Activated CD4-positive, alpha-beta T cell treated with anti-CD3 and anti-CD28 coated beads, Interleukin-2, Interleukin-6, amounts not matched to agents 100 ng/mL and 50 ng/mL, durations not matched to agents 16 hours and 8 hours (primary cell): ENCODE data around the gene ASTN2.

Experiments used
- DNase-seq: peaks from one replicate; pipeline ENCODE4 v3.0.0-alpha.2; 2020

The ASTN2 gene

DNA sequence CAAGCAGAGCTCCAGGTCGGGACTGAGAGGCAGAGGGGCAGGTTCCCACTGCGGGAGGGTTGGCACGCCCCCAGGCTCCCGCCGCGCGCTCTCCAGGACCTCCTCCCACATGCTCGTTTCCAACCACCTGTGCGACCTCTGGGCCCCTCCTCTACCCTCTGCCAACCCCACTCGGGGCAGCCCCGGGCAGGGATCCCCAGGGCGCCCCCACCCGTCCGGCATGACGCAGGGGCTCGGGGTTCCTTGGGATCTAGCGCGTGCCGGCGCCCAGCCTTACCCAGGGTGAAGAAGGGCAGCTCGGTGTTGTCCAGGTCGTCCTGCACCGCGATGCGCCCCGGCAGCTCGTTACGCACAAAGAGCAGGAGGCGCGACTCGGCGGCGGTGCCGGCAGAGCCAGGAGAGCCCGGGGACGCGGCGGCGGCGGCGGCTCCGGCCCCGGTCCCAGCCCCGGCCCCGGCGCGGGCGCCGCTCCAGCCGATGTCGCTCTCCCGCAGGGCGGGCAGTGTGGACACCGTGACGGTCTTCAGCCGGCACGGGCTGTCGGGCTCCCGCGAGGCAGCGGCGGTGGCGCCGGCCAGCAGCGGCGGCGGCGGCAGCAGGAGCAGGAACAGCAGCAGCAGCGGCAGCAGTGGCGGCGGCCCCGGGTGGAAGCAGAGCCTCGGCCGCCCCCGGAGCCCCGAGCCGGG, 494 bp downstream of the ASTN2 start:
- peak; percentile 2 for DNase-seq

DNA sequence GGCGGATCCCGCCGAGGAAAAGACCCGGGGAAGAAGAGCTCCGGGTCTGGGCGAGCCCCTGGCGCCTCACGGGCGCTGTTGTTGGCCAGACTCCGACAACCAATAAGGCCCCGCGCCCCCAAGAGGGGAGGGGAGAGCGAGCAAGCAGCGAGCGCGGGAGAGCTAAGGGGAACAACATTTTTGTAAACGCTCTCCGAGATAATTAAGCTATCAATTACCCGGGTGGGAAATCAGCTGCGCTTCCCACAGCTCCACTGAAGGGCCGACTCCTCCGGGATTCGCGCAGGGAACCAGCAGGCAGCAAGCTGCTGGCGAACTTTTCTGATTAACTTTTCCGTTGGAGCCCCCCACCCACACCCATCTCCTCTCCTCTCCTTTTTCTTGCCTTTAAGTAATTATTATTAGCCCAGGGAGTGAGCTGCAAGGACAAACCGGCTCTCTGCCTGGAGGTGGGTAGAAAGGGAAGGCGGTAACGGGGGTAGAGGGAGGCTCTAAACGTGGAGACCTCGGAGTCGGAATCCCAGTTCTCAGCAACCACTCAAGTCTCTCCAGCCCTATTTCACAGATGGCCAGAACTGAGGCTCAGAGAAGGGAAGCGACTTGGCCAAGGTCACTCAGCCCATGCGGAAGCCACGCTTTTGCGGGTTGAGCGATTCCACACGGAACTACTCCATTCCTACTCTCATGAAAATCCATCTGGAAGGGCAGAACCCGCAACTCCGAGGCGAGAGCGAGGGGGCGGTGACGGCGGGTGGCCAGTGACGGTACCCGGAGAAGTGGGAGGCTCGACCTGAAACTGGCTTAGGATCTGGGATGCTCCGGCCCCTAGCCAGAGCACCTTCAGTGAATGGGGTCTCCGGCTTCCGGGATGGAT, 1.3 kb downstream of the ASTN2 start:
- no peak for DNase-seq

DNA sequence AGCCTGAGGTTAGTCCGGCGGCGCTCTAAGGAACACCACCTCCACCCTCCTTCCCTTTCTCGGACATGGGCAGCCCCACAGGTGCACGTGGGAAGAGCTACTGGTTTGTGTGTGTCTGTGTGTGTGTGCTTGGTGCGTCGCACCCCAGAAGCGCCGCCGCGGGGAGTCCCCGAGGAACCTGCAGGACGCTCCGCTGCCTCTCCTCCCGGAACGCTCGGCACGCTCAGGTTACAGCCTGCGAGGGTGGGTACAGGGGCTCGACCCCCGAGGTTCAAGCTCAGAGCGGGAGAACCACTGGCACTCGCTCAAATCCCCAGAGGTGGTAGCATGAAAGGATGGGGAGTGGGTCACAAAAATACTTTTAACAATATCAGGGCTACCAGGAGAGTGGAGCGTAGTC, 2.0 kb downstream of the ASTN2 start:
- no peak for DNase-seq

DNA sequence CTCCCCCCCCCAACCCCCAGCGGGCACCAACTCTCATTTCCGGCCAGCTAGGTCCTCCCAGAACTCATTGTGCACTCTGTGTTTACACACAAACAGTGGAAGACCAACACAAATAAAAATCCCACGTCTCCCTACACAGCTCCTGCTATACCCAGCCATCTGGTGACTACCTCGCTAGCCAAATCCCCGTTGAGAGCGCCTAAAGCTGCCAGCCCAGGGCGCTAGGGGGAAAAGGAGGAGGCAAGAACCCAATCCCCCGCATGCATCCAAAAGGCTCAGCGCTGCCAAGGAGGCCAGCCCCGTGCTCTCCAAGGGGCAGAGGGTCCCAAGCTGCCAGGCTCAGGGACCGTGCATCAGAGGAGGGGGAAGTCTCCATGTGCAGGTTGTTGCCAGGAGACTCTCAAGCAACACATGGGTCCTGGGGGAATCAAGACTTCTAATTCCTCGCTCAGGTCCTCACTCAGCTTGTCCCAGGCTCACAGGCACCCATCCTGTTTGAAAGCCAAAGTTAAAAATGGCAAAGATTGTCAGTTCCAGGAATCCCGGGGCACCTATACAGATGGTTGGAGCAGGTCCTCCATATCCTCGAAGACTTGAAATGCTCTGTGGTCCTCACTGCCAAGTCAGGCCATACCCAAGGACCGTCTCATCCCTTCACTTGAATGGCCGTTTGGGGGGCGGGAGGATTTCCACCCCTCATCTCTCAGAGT, 2.7 kb downstream of the ASTN2 start:
- DNase-seq: no peak

DNA sequence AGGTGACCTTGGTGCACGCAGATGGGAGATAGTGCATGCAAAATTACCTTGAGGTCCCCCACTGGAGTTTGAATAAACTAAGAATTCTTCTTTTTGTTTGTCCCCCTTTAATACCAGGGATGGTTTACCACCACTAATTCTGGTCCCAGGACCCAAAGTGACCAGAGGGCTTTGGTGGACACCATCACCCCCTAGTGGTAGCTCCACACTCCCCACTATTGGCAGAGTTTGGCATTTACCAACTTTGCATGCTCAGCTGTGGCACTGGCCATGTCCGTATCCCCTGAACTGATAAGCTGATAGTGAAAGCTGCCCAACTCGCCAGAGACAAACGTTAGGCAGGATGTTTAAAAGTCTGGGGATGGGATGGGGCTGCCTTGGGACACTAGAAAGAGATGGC, 3.3 kb downstream of the ASTN2 start:
- DNase-seq: peak; percentile 11

DNA sequence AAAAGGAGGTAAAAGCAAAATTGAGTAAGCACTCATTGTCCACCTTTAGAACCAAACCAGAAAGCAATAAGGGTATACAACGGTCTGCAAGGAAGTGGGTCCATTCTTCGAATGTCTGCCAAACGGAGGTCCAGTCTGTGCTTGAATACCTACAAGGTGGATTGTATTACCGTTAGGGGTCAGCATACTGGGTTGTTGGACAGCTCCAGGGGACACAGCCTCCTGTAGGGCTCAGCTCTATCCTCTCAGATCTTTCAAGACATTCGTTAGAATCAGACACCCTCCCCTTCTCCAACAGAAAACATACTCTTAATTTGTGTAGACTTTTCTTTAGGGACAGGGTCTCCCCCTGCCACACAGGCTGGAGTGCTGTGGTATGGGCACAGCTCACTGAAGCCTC, 5.5 kb downstream of the ASTN2 start:
- no peak for DNase-seq

DNA sequence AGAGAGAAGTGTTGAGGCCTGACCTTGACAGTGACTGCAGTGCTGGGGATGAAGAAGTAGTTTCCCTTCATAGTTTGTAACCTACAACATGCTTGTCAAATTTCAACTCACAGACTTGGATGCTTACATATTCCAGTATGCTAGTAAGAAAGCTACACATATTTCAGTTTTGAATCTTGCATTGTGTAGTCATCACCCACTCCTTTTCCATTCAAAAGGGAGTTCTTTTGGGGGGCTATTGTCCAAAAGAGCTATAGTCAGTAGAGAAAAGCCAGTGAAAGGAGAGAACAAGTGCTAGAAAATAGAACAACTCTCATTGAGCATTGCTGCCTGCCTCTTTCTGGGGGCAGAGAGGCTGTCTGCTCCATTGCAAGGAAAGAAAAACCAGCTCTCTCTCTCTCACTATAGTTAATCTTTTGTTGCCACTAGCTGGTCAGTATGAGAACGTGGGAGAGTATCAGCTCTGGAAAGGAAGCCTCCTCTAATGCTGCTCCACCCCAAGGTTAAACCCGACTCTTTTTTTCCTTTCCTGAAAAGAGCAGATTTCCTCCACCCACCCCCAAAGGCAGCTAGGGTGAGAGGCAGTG, 7.3 kb downstream of the ASTN2 start:
- DNase-seq: no peak

DNA sequence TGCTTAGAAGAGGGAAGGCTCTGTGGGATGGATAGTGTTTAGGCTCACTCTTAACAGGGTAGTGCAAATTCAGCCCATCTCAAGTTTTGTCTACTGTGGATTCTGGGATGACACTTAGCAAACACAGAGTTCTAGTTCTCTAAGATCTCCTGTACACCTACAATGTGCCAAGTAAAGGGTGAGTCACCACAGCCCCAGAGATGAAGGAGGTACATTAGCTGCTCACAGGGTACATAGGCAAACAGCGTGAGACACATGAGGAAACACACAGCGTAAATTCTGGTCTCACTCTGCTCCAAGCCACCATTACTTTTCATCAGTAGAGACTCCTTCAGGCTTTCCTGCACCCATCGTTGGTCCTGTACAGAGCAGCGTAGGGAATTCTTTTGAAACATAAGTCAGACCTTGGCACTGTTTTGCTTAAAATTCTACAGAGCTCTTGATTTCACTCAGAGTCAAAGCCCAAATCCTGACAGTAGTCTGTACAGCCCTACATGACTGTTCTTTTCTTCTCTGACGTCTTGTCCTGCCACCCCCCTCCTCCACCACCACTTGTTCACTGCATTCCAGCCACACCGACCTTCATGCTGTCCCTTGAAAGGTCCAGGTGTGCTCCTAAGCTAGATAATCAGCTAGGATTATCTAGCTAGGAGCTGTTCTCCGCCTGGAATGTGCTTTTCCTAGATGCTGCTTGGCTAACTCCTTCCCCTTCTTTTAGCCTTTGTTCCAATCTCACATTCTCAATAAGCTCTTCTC, 8.7 kb downstream of the ASTN2 start:
- no peak for DNase-seq

DNA sequence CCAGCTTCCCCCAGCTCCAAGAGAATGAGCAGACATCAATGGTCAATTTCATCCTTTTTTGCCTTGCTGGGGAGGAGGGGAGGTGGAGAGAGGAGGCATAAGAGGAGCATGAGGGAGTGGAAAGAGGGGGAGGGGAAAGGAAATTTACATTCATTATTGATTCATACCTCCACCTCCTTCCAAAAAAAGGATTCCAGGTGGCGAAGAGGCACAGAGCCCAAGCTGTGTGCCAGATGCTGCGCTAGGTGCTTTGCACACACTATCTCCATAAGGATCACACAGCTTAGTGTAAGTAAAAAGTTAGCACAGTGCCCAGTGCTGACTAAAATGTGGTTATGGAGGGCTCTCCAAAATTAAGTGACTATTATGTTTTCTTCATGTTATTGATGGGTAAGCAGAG, 11.0 kb downstream of the ASTN2 start:
- DNase-seq: no peak

DNA sequence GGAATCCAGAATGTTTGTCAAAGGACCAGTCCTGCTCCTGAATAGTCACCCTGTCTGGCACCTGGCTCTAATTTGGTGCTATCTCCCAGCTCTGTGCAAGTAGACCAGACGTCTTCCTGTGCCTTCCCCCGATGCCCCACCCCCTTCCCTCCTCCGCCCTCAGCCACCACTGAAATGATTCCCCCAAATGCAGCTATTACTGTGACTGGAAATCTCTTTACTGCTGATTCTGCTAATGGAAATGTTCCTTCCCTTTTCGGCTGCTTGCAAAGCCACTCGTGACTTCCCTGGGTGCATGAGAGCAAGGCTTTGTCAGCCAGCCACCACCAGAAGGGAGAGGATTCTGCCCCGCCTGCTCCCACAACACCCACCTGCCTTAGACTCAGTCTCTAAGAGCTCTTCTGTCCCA, 11.4 kb downstream of the ASTN2 start:
- DNase-seq: no peak

DNA sequence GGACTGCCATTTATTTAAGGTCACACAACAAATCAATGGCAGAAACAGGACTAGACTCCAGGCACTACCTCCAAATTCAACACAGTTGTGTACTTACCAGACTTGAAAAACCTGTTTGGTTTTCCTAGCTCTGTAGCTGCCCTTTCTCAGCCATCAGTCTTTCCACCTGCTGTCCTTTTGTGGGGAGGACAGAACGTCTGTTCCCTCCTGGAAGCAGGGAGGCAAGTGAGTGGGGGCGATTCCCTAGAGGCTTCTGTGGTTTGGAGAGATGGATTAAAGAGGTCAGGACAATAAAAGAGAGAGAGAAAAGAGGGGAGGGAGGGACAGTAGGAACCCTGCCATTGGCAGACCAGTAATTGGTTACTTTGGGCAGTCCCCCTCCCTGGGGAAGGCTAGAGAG, 14.7 kb downstream of the ASTN2 start:
- no peak for DNase-seq

DNA sequence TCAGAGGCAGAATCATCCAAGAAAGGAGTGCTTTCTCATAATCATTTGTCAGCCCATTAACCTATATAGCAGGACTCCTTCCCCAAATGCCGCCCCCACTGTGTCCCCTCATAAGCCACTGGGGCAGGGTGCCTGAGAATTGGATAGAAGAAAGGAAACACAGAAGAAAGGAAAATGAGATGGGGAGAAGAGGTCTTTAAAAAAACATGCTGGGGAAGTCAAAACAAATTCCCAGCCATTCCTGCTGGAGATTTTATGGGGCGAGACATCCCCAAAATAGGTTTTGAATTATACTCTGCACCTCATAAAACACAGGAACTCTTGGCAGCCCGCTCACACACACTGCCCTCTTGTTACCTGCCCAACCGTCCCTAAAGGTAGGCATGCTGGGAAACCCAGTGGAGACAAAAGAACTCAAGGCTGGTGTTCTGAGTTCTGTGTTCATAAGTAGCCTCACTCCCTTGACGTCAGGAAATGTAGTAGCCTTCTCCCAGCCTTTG, 19.7 kb downstream of the ASTN2 start:
- no peak for DNase-seq

DNA sequence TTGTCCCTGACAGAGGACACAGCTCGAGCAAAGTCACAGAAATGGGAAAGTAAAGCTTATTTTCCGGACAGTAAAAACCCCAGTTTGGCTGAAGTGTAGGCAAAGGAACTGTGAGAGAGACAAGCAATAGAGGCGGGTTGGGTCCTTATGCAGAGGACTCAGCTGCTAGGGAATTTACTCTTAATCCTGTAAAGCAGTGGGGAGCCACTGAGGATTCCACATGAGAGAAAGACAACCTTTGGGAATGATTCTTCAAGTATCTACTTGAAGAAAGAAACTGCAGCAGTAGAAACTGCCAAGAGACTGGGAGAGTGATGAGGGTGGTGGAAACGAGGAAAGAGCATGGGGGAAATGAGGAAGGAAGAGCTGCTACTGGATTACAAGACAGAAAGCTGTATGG, 20.2 kb downstream of the ASTN2 start:
- DNase-seq: no peak

DNA sequence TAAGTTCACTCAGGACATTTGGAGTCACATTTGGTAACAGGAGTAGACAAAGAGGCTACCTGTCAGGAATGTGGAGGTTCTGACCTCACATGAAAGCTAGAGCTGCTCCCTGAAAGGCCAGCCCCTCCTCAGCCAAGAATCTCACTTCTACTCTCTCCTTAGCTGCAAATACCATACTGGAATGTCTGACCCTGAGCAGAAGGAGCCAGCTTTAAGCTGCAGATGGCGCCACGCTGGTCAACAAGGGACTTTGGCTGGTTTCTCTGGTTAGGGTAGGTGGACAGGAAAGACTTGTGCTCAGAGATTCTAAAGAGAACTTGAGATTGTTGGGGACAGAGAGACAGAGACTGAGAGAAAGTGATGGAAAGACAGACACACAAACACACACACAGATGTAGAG, 21.9 kb downstream of the ASTN2 start:
- DNase-seq: no peak

DNA sequence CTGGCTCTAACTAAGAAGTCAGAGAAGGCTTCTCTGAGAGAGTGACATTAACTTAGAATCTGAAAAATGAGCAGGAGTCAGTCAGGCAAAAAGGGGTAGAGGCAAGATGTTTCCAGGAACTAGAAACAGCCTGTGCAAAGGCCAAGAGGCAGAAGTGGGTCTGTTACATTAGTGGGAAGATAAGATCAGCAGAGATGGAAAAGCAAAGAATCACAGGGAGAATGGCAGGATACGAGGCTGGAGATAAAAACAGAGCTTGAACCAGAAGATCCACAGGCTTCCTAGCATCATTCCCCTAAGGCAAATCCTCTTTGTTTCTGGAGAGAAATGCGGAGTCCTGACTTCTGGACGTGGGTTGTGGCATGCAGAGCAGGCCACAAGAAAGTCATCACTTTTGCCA, 27.4 kb downstream of the ASTN2 start:
- no peak for DNase-seq

DNA sequence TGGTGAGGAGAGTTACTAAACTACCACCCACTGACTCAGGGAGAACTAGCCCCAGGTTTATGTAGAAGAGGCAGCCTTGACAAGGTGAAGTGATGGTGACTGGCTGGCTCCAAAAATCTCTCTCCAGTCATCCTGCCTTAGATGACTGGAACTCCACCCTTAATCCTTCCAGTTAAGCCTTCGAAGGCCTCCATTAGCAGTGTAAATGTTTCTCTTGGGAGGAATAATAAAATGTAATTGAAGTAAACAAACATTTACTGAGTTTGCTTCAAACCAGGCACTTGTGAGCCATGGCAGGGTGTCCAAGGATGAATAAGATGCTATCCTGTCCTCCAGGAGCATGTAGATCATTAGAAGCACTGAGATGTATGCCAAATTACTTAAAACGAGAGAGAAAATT, 35.5 kb downstream of the ASTN2 start:
- DNase-seq: no peak

DNA sequence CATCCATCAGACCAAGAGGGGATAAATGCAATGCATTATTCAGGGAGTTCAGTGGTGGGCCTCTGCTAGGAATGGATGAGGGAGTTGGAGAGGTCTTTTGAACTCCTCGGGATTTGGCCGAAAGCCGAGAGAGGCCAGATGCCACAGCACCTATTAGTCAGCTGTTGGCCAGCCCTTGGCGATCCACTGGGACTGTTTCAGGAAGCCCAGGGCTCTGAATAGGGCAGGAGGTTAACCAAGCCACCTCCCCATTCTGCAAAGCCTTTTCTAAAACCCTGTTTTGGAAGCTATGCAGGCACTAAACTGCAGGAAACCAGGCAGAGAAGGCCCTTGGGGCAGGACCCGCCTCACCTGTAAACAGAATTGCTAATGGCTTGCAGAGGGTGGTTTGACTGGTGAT, 37.8 kb downstream of the ASTN2 start:
- no peak for DNase-seq

DNA sequence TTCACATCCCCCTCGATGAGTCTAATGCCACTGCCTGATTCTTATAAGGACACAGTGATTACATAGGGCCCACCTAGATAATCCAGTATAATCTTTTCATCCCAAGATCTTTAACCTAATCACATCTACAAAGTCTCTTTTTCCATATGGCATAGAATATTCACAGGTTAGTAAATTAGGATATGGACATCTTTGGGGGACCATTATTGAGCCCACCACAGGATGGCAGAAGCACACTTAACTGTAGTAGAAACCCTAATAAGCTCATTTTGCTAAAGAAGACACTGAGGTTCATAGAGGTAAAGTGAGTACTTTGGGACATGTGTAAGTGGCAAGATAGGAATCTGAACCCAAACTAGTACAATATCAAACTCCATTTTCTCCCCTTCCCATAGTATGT, 38.9 kb downstream of the ASTN2 start:
- no peak for DNase-seq

DNA sequence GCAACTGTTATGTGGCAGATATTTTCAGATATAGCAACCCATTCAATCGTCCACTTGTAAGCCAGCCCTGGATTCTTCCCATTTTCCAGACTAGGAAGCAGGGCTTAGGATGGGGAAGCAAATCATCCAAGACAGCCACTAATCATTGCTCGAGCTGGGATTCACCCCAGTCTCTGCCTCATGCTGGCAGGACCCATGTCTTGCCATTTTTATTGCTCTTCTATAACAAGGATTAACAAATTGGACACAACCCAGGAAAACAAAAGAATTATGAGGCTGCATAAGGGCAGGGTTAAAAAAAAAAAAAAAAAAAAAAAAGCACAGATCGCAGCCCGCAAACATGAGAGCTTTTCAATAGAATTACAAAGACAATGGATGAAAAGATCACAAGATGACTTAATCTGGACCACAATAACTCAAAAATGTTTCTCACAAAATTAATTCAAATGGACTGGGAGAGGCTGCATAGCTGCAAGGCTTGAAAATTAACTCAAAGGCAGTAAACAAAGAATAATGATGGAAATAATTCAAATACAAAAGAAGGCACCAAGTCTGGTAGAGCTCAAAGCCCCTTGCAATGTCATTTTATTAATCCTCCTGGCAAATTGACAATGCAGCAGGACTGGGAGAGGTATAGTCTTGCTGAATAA, 40.7 kb downstream of the ASTN2 start:
- DNase-seq: no peak

DNA sequence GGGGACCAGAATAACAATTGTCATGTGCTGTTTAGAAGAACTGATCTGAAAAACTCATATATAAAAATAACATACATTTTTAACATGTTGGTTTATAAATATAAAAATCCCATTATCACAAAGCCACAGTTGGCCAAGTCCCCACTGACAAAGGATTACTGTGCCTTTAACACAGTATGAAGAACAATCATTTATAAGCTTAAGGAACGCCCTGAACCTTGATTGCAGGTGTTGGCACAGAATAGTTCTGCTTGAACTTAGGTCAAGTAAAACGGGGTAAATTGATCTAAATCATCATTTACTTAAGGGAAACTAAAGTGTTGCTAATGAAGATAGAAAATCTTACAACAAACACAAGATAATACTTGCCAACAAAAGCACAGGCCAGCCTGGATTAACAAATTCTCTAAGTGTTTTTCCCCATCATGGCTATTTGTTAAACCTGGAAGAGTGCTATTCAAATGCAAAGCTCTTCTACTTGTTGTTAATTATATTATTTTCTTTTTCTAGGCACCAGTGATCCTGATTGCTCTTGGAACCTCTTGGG, 46.1 kb downstream of the ASTN2 start:
- no peak for DNase-seq

DNA sequence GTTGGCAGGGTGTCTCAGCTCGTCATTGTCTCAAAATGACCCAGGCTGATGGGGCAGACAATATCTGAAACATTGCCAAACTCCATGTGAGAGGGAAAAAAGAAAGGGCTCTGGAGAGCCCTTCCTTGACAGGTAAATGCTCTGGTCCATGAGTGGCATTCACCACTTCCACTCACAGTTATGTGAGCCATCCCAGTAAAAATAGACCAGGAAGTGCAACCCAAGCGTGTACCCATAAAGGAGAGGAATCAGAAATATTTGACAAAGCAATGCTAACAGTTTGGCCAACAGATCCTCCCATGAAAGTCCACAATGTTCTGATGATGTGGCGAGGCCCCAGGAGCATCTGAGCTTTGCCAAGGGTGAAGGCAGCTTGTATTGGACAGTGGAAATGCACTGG, 49.4 kb downstream of the ASTN2 start:
- DNase-seq: no peak

DNA sequence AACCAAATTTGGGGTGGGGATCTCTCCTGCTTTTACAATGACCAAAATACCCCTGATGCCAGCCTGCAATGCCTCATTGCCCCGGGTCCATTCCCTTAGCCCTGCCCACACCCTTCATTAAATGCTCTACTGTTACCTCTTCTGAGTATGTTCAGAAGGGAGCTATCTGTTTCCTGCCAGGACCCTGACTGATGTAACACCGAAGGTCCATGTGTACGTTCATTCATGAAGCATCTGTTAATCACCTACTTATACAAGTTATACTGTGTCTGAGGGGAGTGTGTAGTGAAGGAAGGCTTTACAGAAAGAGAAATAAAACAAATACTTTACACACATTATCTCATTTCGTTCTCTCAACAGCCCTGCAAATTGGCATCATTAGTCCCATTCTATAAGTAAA, 51.9 kb downstream of the ASTN2 start:
- DNase-seq: no peak
